ENCODE results near the gene WDR93. TPM values are rescaled to one million over a fixed set of nuclear protein-coding genes. Genes with fewer than 3 reads are reported as not detected.

WDR93 gene
- total RNA-seq, 1 experiment from 2014 or later: 0.16 TPM

DNA sequence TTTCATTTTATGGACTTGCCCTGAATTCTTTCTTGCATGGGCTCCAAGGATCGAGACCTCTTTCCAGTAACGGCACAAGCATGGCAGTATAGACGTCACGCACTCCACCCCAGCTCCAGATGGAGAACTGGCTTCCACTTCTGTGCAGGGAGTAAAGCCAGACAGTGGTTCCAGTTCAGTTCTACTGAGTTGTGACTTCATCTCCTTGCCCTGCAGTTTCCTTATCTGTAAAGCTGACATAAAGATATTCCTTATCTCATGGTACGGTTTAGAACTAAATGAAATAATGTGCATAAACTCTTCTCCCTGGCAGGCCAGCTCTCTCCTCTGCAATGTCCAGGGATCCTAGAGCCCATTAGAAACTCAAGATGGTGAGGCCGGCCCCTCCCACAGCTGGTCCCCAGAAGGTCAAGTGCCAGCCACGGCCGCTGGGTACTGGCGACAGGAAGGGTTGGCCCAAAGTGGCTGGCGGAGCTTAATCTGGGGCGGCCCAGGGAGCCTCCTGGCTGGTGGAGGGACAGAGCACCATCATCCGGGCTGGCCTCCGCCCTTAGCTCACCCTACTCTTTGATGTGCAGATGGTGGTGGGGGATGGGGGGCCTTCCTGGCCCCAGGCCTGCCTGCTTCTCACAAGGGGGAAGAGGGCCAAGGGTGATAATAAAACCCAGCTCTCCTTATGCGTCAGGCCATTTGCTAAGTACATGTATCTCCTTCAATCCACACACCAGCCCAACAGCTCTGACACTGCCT, 92.7 kb downstream of the WDR93 start:
- Mint-ChIP-seq H3K9me3 (ENCODE audit: unreplicated experiment) (peaks cover 6% of the 10 kb centered on the region), H3K27ac (ENCODE audit: unreplicated experiment) (peak overlapping the region; percentile 68), H3K4me1 (ENCODE audit: low read depth, unreplicated experiment) (peaks cover 27% of the 10 kb centered on the region), H3K36me3 (ENCODE audit: insufficient read depth, unreplicated experiment) (peaks cover 7% of the 10 kb centered on the region), H3K27me3 (ENCODE audit: insufficient read depth, unreplicated experiment) (no peaks in the 10 kb centered on the region), H3K4me3 (ENCODE audit: unreplicated experiment) (peak overlapping the region; percentile 47)
- peak; percentile 37 to 82 for DNase-seq
- BruUV-seq (replicated peaks): no TSS peak
- Histone ChIP-seq H3K4me1 (peaks cover 67% of the 10 kb centered on the region), H3K36me3 (ENCODE audit: control insufficient read depth, insufficient read depth, low read length) (no peaks in the 10 kb centered on the region; the same call in 1 of the 2 replicates), H3K9me3 (peaks cover 7% of the 10 kb centered on the region; the same call in 1 of the 2 replicates), H3K27me3 (replicated peaks; ENCODE audit: control insufficient read depth, insufficient read depth, low read length) (no peaks in the 10 kb centered on the region), H3K4me3 (ENCODE audit: low read depth, low read length) (no peak overlapping the region)
- POLR2A ChIA-PET: no interaction called here
- intact Hi-C loops (cut with micrococcal nuclease; ENCODE audit: unreplicated experiment): no loop called here
- CTCF ChIA-PET: interaction anchor here (0.6 to 1.4 kb wide), 3 partner anchors 23 to 368 kb away, joined by 3 to 7 read pairs (median 3); no protein-coding TSS in a partner anchor
- no peak for TF ChIP-seq CTCF (IDR thresholded peaks at IDR 0.05; ENCODE audit: insufficient read depth in 1 of 2, low read depth in 1 of 2, low read length in 1 of 2, severe bottlenecking in 1 of 2, unreplicated experiment in 1 of 2)

DNA sequence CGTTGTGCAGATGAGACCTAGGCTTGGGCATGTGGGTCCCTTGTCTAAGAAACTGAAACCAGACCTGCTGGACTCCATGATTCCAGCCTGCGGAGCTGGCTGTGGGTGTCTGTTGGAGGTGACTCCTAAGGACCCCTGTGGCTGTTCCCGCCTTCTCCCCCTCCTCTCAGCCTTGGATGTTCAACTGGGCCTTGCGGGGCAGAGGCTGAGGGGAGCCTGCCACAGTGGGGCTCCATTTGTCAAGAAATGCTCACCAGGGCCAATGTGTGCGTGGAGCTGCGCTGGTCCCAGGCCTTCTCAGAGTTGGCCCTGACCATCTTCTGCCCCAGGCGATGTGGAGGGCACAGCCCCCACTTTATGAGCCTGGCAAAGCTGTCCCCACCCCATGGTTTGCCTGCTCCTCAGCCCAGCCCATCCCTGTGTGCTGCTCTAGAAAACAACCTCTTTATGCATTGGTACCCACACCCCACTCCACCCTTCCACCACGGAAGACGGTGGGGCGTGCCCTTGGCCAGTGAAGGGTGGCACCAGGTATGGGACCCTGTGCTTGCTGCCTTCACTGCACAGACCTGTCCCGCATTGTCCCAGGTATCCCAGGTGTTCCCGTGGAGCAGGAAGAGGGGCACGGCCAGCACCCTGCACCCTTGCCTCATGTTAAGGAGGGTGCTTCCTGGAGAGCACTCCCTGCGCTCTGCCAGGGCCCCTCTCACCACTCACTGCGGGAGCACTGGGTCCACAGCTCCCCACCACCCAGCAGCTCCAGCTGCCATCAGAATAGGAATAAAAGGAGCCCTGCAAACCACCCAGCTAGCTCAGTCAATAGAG, 93.5 kb downstream of the WDR93 start:
- no peaks in the 10 kb centered on the region; the same call in 1 of the 2 replicates for H3K36me3 ChIP-seq (ENCODE audit: control insufficient read depth, insufficient read depth, low read length)
- no peak overlapping the region for H3K4me3 ChIP-seq (ENCODE audit: low read depth, low read length)
- Mint-ChIP-seq H3K36me3 (ENCODE audit: insufficient read depth, unreplicated experiment) (peaks cover 7% of the 10 kb centered on the region), H3K27me3 (ENCODE audit: insufficient read depth, unreplicated experiment) (no peaks in the 10 kb centered on the region), H3K9me3 (ENCODE audit: unreplicated experiment) (peaks cover 9% of the 10 kb centered on the region), H3K4me1 (ENCODE audit: low read depth, unreplicated experiment) (peaks cover 27% of the 10 kb centered on the region), H3K4me3 (ENCODE audit: unreplicated experiment) (no peak overlapping the region), H3K27ac (ENCODE audit: unreplicated experiment) (peak overlapping the region; percentile 68)
- H3K9me3 ChIP-seq: peaks cover 10% of the 10 kb centered on the region; the same call in 1 of the 2 replicates
- H3K27me3 ChIP-seq (replicated peaks; ENCODE audit: control insufficient read depth, insufficient read depth, low read length): no peaks in the 10 kb centered on the region
- no peak for TF ChIP-seq CTCF (IDR thresholded peaks at IDR 0.05; ENCODE audit: insufficient read depth in 1 of 2, low read depth in 1 of 2, low read length in 1 of 2, severe bottlenecking in 1 of 2, unreplicated experiment in 1 of 2)
- intact Hi-C loops (cut with micrococcal nuclease; ENCODE audit: unreplicated experiment): no loop called here
- POLR2A ChIA-PET: no interaction called here
- DNase-seq: no peak
- peaks cover 63% of the 10 kb centered on the region for H3K4me1 ChIP-seq
- no TSS peak for BruUV-seq (replicated peaks)
- CTCF ChIA-PET: interaction anchor here (0.6 to 1.4 kb wide), 3 partner anchors 23 to 367 kb away, joined by 3 to 7 read pairs (median 3); no protein-coding TSS in a partner anchor

DNA sequence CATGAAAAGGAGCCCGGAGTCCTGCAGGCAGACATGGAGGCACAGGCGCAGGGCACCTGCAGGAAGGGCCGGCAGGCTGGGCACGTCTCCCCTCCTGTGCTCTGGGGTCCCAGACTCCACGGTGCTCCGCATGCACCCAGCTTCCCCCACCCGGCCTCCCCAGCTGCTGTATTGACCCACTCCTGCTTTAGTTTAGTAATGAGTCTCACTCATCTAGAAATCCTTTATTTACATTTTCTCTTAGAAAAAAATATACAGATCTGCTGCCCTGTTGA, 94.0 kb downstream of the WDR93 start:
- POLR2A ChIA-PET: no interaction called here
- no peak for DNase-seq
- H3K4me1 ChIP-seq: peaks cover 63% of the 10 kb centered on the region
- peaks cover 27% of the 10 kb centered on the region for H3K4me1 Mint-ChIP-seq (ENCODE audit: low read depth, unreplicated experiment)
- H3K4me3 ChIP-seq (ENCODE audit: low read depth, low read length): no peak overlapping the region
- intact Hi-C loops (cut with micrococcal nuclease; ENCODE audit: unreplicated experiment): no loop called here
- TF ChIP-seq CTCF (IDR thresholded peaks at IDR 0.05; ENCODE audit: insufficient read depth in 1 of 2, low read depth in 1 of 2, low read length in 1 of 2, severe bottlenecking in 1 of 2, unreplicated experiment in 1 of 2): no peak
- H3K36me3 ChIP-seq (ENCODE audit: control insufficient read depth, insufficient read depth, low read length): no peaks in the 10 kb centered on the region; the same call in 1 of the 2 replicates
- no TSS peak for BruUV-seq (replicated peaks)
- peak overlapping the region; percentile 68 for H3K27ac Mint-ChIP-seq (ENCODE audit: unreplicated experiment)
- CTCF ChIA-PET: no interaction called here
- no peaks in the 10 kb centered on the region for H3K27me3 ChIP-seq (replicated peaks; ENCODE audit: control insufficient read depth, insufficient read depth, low read length)
- peaks cover 9% of the 10 kb centered on the region for H3K9me3 Mint-ChIP-seq (ENCODE audit: unreplicated experiment)
- peaks cover 7% of the 10 kb centered on the region for H3K36me3 Mint-ChIP-seq (ENCODE audit: insufficient read depth, unreplicated experiment)
- no peaks in the 10 kb centered on the region for H3K27me3 Mint-ChIP-seq (ENCODE audit: insufficient read depth, unreplicated experiment)
- H3K4me3 Mint-ChIP-seq (ENCODE audit: unreplicated experiment): no peak overlapping the region
- H3K9me3 ChIP-seq: peaks cover 10% of the 10 kb centered on the region; the same call in 1 of the 2 replicates

Data from Caco-2 (cell line).